HEK293T (cell line): ENCODE measurements around the gene LTBP1.

ENCODE experiments used
- CTCF ChIA-PET: fragments of 350-600 bp; formaldehyde crosslinking; extraction: SDS; loops from one replicate; lab custom pipeline; 2021; ENCODE audit warnings: antibody characterized with exemption, inconsistent platforms; lab: Yijun Ruan, JAX
- POLR2A ChIA-PET: fragments of 350-600 bp; formaldehyde crosslinking; extraction: SDS; loops from one replicate; lab custom pipeline; 2020; ENCODE audit warnings: antibody characterized with exemption, inconsistent platforms; lab: Yijun Ruan, JAX
- DNase-seq: peaks from one replicate; pipeline ENCODE4 v3.0.0; 2012; ENCODE audit warnings: mixed read lengths; ENCODE audit errors: extremely low spot score
- ARNT ChIP-seq: fragments of 450-650 bp; IDR thresholded peaks from 2 replicates; pipeline ENCODE4 v1.6.1; 2017; ENCODE audit warnings: mild to moderate bottlenecking
- BHLHE40 ChIP-seq: fragments of 450-650 bp; IDR thresholded peaks from 2 replicates; pipeline ENCODE4 v1.6.1; 2016; ENCODE audit warnings: mild to moderate bottlenecking, moderate library complexity, borderline replicate concordance
- CTBP1 ChIP-seq: fragments of 450-650 bp; IDR thresholded peaks from 2 replicates; pipeline ENCODE4 v1.6.1; 2016; ENCODE audit warnings: borderline replicate concordance
- ELF4 ChIP-seq: fragments of 450-650 bp; IDR thresholded peaks from 2 replicates; pipeline ENCODE4 v1.6.1; 2017; ENCODE audit warnings: antibody characterized with exemption
- FOXA1 ChIP-seq: fragments of 450-650 bp; IDR thresholded peaks from 2 replicates; pipeline ENCODE4 v1.6.1; 2016; ENCODE audit warnings: mild to moderate bottlenecking
- FOXK2 ChIP-seq: fragments of 450-650 bp; IDR thresholded peaks from 2 replicates; pipeline ENCODE4 v1.6.1; 2016; ENCODE audit warnings: mild to moderate bottlenecking
- FOXM1 ChIP-seq: fragments of 450-650 bp; IDR thresholded peaks from 2 replicates; pipeline ENCODE4 v1.6.1; 2017; ENCODE audit warnings: mild to moderate bottlenecking, borderline replicate concordance
- HDGF ChIP-seq: fragments of 450-650 bp; IDR thresholded peaks from 2 replicates; pipeline ENCODE4 v1.6.1; 2017; ENCODE audit warnings: antibody characterized with exemption, borderline replicate concordance
- L3MBTL2 ChIP-seq: fragments of 450-650 bp; conservative IDR thresholded peaks from 2 replicates; pipeline ENCODE4 v1.6.1; 2016; ENCODE audit warnings: mild to moderate bottlenecking
- LEF1 ChIP-seq: fragments of 450-650 bp; IDR thresholded peaks from 2 replicates; pipeline ENCODE4 v1.6.1; 2017; ENCODE audit warnings: mild to moderate bottlenecking, borderline replicate concordance
- NFRKB ChIP-seq: fragments of 450-650 bp; IDR thresholded peaks from 2 replicates; pipeline ENCODE4 v1.6.1; 2016; ENCODE audit warnings: mild to moderate bottlenecking, moderate library complexity
- PKNOX1 ChIP-seq: fragments of 450-650 bp; IDR thresholded peaks from 2 replicates; pipeline ENCODE4 v1.6.1; 2016
- SP1 ChIP-seq: fragments of 450-650 bp; IDR thresholded peaks from 2 replicates; pipeline ENCODE4 v1.6.1; 2017
- SUZ12 ChIP-seq: fragments of 450-650 bp; IDR thresholded peaks from 2 replicates; pipeline ENCODE4 v1.6.1; 2016; ENCODE audit warnings: mild to moderate bottlenecking
- TARDBP ChIP-seq: fragments of 450-650 bp; IDR thresholded peaks from 2 replicates; pipeline ENCODE4 v1.6.1; 2016
- ZNF384 ChIP-seq: fragments of 450-650 bp; IDR thresholded peaks from 2 replicates; pipeline ENCODE4 v1.6.1; 2016

The LTBP1 gene

GRCh38 chr2:32946314-32947075, at the start of gene LTBP1:
Gene LTBP1, plus strand, starts transcription at chr2:32946953. Its CDS starts 372 bp downstream, at chr2:32947325.
- TF ChIP-seq L3MBTL2 (peak; percentile 83), CTBP1 (no peak), PKNOX1 (no peak), ELF4 (no peak), FOXA1 (no peak), FOXM1 (no peak), BHLHE40 (no peak)
- DNase-seq = peak; percentile 79
- CTCF ChIA-PET = no interaction called here
- POLR2A ChIA-PET = no interaction called here

GRCh38 chr2:32900246-32900973, 46.3 kb upstream of the LTBP1 start:
- TF ChIP-seq CTBP1 = no peak
- POLR2A ChIA-PET = no interaction called here

GRCh38 chr2:32901313-32901712, 45.4 kb upstream of the LTBP1 start:
- TF ChIP-seq FOXM1 (no peak), TARDBP (no peak), ELF4 (no peak), ZNF384 (no peak), L3MBTL2 (no peak), SUZ12 (no peak), LEF1 (no peak)
- ChIA-PET POLR2A (no interaction called here), CTCF (no interaction called here)
- no peak for DNase-seq

More at GRCh38 chr2:32900246-32900973, 46.3 kb upstream of the LTBP1 start:
- CTCF ChIA-PET = no interaction called here
- DNase-seq = no peak

- POLR2A ChIA-PET = no interaction called here
- no peak for DNase-seq
- TF ChIP-seq FOXM1 (no peak), SP1 (no peak), PKNOX1 (no peak), ZNF384 (no peak), HDGF (no peak), L3MBTL2 (no peak), LEF1 (no peak), BHLHE40 (no peak), ELF4 (no peak), NFRKB (no peak), FOXA1 (no peak), ARNT (no peak), CTBP1 (no peak), TARDBP (no peak), SUZ12 (no peak), FOXK2 (no peak)
- CTCF ChIA-PET = interaction anchor here (0.7 kb wide), 1 partner anchor 127 kb away, joined by 3 read pairs; no protein-coding TSS in a partner anchor
Observed at GRCh38 chr2:32902174-32902573, 44.6 kb upstream of the LTBP1 start.

GRCh38 chr2:32902986-32903385, 43.8 kb upstream of the LTBP1 start:
- CTCF ChIA-PET = no interaction called here
- no peak for DNase-seq
- TF ChIP-seq CTBP1 (no peak), L3MBTL2 (no peak), NFRKB (no peak), FOXA1 (no peak)
- POLR2A ChIA-PET = no interaction called here

- no peak for TF ChIP-seq SP1
- TF ChIP-seq CTBP1 = no peak
- TF ChIP-seq ARNT = no peak
- no peak for TF ChIP-seq ELF4
- no peak for DNase-seq
- ChIA-PET CTCF (no interaction called here), POLR2A (no interaction called here)
Observed at GRCh38 chr2:32904074-32904473, 42.7 kb upstream of the LTBP1 start.

- no peak for DNase-seq
- ChIA-PET POLR2A (no interaction called here), CTCF (no interaction called here)
- no peak for TF ChIP-seq LEF1
- no peak for TF ChIP-seq NFRKB
- TF ChIP-seq BHLHE40 = no peak
- no peak for TF ChIP-seq SUZ12
- no peak for TF ChIP-seq ARNT
- no peak for TF ChIP-seq HDGF
- no peak for TF ChIP-seq CTBP1
- TF ChIP-seq PKNOX1 = no peak
- TF ChIP-seq SP1 = no peak
- TF ChIP-seq TARDBP = no peak
- no peak for TF ChIP-seq FOXK2
Observed at GRCh38 chr2:32904751-32905150, 42.0 kb upstream of the LTBP1 start.
